ENCODE data around the gene AKAP10. TPM values are rescaled to one million over a fixed set of nuclear protein-coding genes. Genes with fewer than 3 reads are reported as not detected.
"Not testable (repeated sequence)": the region's sequence is repeated elsewhere in the genome, so short reads cannot be mapped to it uniquely, and the experiment has no call there.

AKAP10 gene
- total RNA-seq, 2 experiments from 2014 or later = 43.0 to 43.9 TPM

DNA sequence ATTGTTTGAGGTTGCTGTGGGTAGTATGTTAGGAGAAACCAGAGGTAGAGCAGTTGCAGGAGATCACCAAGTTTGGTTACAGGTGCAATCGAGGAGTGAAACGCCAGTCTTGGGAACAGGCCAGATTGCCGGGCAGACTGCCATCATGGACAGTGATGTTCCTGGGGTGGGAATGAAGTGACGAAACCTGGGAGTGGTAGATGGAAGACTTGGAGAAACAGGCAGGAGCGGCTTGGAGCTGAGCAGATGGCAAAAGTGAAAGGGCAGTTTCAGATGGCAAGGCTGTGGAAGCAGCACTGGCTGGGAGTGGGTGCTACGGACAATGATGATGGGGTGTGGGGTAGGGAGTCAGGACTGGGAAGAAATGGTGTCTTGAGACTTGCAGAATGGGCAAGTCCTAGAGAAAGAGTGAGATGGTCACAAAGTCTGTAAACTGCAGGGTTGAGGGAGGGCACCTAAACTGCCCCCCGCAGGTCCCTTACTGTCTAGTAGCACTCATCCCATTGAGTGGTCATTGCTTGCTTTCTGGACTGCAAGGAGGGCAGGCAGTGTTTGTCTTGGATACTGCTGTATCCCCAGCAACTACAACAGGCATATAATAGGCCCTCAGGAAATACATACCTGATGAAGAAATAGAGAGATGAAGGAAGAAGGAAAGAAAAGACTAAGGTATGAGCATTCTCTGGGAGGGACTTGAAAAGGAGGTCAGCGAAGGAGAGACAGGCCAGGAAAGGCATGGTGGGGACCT is 80.4 kb downstream of the AKAP10 start:
- Mint-ChIP-seq H3K27me3 (no peaks in the 10 kb centered on the region), H3K27ac (no peak overlapping the region), H3K4me1 (no peaks in the 10 kb centered on the region), H3K36me3 (ENCODE audit: low read depth) (peaks cover 10% of the 10 kb centered on the region), H3K4me3 (no peak overlapping the region), H3K9me3 (no peaks in the 10 kb centered on the region)
- ChIA-PET CTCF (no interaction called here), POLR2A (no interaction called here)
- no peak for DNase-seq

DNA sequence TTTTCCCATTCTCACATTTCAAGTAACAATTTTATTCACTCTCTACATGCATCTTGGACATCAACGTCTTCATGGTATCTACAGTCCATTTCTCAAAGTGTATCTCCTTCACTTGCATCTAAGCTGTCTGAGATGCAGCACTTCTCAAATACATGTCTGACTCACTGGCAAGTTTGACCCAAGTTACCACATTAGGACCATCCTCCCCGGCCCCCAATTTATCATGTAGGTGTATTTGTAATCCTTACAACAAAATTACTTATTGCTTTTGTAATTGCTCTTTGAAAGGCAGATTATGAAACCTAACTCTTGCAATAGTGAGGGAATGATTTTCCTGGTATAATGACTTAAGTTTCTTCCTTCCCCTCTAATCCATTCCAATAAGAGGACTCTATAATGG is 80.9 kb downstream of the AKAP10 start:
- no peak for DNase-seq
- H3K4me3 Mint-ChIP-seq = no peak overlapping the region
- POLR2A ChIA-PET = interaction anchor here (1.2 kb wide), 1 partner anchor 29 kb away, joined by 3 read pairs; the partner anchor contains the start of gene ULK2
- H3K36me3 Mint-ChIP-seq (ENCODE audit: low read depth) = peaks cover 10% of the 10 kb centered on the region
- H3K9me3 Mint-ChIP-seq = no peaks in the 10 kb centered on the region
- no peaks in the 10 kb centered on the region for H3K4me1 Mint-ChIP-seq
- no peak overlapping the region for H3K27ac Mint-ChIP-seq
- H3K27me3 Mint-ChIP-seq = no peaks in the 10 kb centered on the region
- CTCF ChIA-PET = no interaction called here

DNA sequence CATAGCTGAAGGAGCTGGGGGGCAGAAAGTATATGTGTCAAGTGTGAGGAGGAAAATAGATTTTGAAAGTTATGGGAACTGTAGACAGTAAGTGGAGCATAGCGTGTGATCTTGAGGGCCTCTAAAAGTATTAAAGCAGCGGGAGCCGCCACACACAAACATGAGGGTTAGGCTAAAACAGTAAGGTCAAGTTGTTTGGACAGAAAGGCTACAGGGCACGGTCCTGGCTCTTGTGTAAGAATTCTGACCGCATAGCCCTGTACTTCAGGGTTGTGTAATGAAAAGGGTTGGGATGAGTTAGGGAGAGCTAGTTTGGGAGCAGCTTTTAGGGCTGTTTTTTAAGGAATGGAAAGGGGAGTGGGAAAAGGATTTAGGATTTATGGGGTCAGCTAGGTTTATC is 87.1 kb downstream of the AKAP10 start:
- H3K9me3 Mint-ChIP-seq; DNase-seq; H3K4me3 Mint-ChIP-seq; CTCF ChIA-PET; H3K4me1 Mint-ChIP-seq; H3K27ac Mint-ChIP-seq; H3K36me3 Mint-ChIP-seq (ENCODE audit: low read depth); POLR2A ChIA-PET; H3K27me3 Mint-ChIP-seq: not testable (repeated sequence)

DNA sequence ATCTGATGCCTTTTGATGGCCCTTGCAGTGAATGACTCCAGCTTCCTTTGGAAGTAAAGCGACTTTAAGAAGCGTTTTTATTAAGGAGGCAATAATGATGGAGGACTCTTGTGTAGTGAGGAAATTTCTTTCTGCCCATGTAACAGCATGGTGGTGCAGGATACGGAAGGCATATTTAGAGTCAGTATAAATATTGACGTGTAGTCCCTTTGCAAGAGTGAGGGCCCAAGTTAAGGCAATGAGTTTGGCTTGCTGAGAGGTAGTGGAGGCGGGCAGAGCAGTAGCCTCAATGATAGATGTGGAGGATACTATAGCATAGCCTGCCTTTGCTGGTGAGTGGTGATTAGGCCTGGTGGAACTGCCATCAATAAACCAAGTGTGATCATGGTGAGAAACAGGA is 87.6 kb downstream of the AKAP10 start:
- H3K4me3 Mint-ChIP-seq; H3K4me1 Mint-ChIP-seq; H3K9me3 Mint-ChIP-seq; H3K27me3 Mint-ChIP-seq; H3K36me3 Mint-ChIP-seq (ENCODE audit: low read depth); CTCF ChIA-PET; DNase-seq; POLR2A ChIA-PET; H3K27ac Mint-ChIP-seq: not testable (repeated sequence)

DNA sequence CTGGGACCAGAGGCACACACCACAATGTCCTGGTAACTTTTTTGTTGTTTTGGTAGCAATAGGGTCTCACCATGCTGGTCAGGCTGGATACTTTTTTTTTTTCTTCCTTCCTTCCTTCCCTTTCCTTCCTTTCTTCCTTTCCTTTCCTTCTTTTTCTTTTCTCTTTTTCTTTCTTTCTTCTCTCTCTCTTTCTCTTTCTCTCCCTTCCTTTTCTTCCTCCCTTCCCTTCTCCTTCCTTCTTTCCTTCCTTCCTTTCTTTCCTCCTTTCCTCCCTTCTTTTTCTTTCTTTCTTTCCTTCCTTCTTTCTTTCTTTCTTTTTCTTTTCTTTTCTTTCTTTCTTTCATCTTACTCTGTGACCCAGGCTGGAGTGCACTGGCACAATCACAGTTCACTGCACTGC is 91.5 kb downstream of the AKAP10 start:
- DNase-seq = no peak
- Mint-ChIP-seq H3K9me3 (no peaks in the 10 kb centered on the region), H3K27me3 (no peaks in the 10 kb centered on the region), H3K4me3 (no peak overlapping the region), H3K27ac (no peak overlapping the region), H3K36me3 (ENCODE audit: low read depth) (no peaks in the 10 kb centered on the region), H3K4me1 (peaks cover 4% of the 10 kb centered on the region)
- ChIA-PET CTCF (no interaction called here), POLR2A (no interaction called here)

DNA sequence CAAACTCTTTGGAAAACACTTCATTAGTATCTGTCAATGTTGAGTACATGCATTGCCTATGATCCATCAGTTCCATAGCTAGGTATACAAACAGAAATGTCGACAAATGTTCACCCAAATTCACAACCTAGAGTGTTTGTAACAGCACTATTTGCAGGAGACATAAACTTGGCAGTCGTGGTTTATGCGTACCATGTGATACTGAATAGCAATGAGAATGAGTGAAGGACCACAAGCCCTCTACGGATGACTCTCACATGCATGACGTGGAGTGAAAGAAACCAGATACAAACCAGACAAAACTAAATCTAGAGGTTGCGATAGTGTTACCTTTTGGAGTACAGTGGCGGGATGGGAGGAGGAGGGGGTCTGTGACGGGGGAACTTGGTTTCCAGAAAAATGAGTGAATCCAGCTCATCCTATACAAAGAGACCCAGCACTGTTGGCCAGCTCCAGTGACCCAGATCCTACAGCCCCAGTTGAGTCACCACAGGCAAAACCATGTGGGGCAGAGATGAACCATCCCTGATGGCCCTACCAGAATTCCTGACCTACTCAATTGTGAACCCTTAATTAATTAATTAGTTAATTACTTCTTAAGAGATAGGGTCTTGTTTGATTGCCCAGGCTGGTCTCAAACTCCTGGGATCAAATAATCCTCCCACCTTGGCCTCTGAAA is 94.0 kb downstream of the AKAP10 start:
- Mint-ChIP-seq H3K9me3 (no peaks in the 10 kb centered on the region), H3K27me3 (peaks cover 2% of the 10 kb centered on the region), H3K27ac (no peak overlapping the region), H3K4me3 (no peak overlapping the region), H3K36me3 (ENCODE audit: low read depth) (no peaks in the 10 kb centered on the region), H3K4me1 (peaks cover 6% of the 10 kb centered on the region)
- DNase-seq = no peak
- ChIA-PET CTCF (no interaction called here), POLR2A (no interaction called here)

DNA sequence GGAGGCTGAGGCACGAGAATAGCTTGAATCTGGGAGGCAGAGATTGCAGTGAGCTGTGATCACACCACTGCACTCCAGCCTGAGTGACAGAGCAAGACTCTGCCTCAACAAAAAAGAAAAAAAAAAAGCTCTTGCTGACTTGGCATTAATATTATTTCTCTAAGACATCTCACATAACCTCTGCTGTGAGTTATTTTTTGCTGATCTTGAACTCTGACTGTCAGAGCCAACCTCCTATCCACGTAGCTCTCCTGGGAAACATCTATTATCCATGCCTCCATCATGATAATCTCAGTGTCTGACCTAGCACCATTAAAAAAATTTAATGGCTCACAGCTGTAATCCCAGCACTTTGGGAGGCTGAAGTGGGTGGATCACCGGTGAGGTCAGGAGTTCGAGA is 97.2 kb downstream of the AKAP10 start:
- DNase-seq = no peak
- no peak overlapping the region for H3K4me3 Mint-ChIP-seq
- H3K27me3 Mint-ChIP-seq = peaks cover 2% of the 10 kb centered on the region
- H3K4me1 Mint-ChIP-seq = peaks cover 31% of the 10 kb centered on the region
- no peaks in the 10 kb centered on the region for H3K36me3 Mint-ChIP-seq (ENCODE audit: low read depth)
- H3K9me3 Mint-ChIP-seq = no peaks in the 10 kb centered on the region
- ChIA-PET POLR2A (interaction anchor here (1.6 kb wide), 1 partner anchor 13 kb away, joined by 6 read pairs; the partner anchor contains the start of gene ULK2), CTCF (interaction anchor here (0.7 to 1.0 kb wide), 2 partner anchors 12 to 19 kb away, joined by 3 read pairs; no protein-coding TSS in a partner anchor)
- H3K27ac Mint-ChIP-seq = no peak overlapping the region

DNA sequence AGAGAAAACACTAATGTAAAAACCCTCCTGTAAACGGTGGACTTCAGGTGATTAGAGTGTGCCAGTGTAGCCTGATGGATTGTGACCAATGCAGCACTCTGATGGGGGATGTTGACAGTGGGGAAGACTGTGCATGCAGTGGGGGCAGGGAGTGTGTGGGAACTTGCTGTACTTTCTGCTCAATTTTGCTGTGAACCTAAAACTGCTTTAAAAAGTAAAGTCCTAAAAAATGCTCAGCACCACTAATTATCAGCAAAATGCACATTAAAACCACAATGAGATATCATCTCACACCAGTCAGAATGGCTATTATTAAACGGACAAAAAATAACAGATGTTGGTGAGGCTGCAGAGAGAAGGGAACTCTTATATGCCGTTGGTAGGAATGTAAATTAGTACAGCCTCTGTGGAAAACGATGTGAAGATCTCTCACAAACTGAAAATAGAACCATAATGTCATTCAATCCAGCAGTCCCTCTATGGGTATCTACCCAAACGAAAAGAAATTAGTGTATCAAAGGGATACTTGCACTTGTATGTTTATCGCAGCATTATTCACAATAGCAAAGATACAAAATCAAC is 100.2 kb downstream of the AKAP10 start:
- H3K27me3 Mint-ChIP-seq = peaks cover 2% of the 10 kb centered on the region
- DNase-seq = no peak
- CTCF ChIA-PET = interaction anchor here (0.6 to 1.3 kb wide), 2 partner anchors 10 to 11 kb away, joined by 3 to 4 read pairs; partner anchors contain the start of gene ULK2
- POLR2A ChIA-PET = interaction anchor here (1.2 to 2.1 kb wide), 5 partner anchors 10 to 500 kb away, joined by 3 to 20 read pairs (median 7); partner anchors contain the start of genes AKAP10, MAPK7 and ULK2
- no peaks in the 10 kb centered on the region for H3K9me3 Mint-ChIP-seq
- H3K4me1 Mint-ChIP-seq = peaks cover 32% of the 10 kb centered on the region
- H3K27ac Mint-ChIP-seq = peak overlapping the region; percentile 80
- H3K36me3 Mint-ChIP-seq (ENCODE audit: low read depth) = no peaks in the 10 kb centered on the region
- no peak overlapping the region for H3K4me3 Mint-ChIP-seq

DNA sequence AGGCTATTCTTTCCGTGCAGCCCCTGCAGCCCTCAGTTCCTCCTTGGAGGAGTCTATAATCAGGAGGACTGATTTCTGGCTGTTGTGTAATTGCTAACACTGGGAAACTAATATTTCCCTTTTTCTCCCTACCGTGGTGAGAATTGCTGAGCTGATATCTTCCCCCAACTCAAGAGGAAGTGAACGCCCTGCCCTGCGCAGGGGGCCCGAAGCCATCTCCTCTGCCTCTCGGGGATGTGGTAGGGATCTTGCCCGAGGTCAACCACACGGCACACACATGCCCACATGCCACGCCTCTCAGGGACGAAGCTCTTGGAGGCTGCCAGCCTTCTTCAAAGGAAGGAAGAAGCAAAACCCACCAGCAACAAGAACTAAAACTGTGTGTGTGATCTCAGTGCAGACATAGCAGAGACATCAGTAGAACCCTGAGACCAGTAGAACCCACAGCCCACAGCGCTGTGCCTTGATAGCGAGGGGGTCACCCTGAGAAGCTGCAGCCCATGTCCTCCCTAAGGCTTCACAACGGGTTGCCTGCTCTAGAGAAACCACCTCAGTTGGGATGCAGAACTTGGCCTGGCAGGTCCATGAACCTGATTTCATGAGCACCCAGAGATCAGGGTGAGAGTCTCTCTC is 101.0 kb downstream of the AKAP10 start:
- peak overlapping the region; percentile 18 for H3K4me3 Mint-ChIP-seq
- H3K36me3 Mint-ChIP-seq (ENCODE audit: low read depth) = no peaks in the 10 kb centered on the region
- no peaks in the 10 kb centered on the region for H3K9me3 Mint-ChIP-seq
- peaks cover 2% of the 10 kb centered on the region for H3K27me3 Mint-ChIP-seq
- peak; percentile 81 for DNase-seq
- peak overlapping the region; percentile 80 for H3K27ac Mint-ChIP-seq
- peaks cover 32% of the 10 kb centered on the region for H3K4me1 Mint-ChIP-seq
- CTCF ChIA-PET = interaction anchor here (0.6 to 1.3 kb wide), 2 partner anchors 9 to 10 kb away, joined by 3 to 4 read pairs; partner anchors contain the start of gene ULK2
- POLR2A ChIA-PET = interaction anchor here (1.1 to 2.1 kb wide), 7 partner anchors 9 to 499 kb away, joined by 3 to 20 read pairs (median 4); partner anchors contain the start of genes AKAP10, MAPK7 and ULK2

DNA sequence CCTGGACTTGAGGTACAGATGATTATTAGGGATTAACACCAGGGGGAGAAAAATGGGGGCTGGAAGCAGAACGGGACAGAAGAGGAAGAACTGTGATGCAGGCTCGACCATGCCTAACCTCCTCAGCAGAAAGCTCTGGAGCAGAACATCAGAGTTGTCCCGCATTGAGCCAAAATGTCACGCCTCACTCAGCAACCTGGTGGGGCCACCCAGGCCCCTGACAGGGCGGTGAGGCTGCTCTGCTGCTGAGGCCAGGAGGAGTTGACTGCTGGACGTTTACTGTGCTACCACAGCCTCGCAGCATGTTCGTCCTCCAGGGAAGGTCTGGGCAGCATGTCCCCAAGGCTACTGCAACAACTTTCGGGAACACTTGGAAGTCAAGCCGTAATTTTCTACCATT is 103.4 kb downstream of the AKAP10 start:
- Mint-ChIP-seq H3K4me1 (peaks cover 32% of the 10 kb centered on the region), H3K27me3 (peaks cover under 1% of the 10 kb centered on the region)
- POLR2A ChIA-PET = no interaction called here

DNA sequence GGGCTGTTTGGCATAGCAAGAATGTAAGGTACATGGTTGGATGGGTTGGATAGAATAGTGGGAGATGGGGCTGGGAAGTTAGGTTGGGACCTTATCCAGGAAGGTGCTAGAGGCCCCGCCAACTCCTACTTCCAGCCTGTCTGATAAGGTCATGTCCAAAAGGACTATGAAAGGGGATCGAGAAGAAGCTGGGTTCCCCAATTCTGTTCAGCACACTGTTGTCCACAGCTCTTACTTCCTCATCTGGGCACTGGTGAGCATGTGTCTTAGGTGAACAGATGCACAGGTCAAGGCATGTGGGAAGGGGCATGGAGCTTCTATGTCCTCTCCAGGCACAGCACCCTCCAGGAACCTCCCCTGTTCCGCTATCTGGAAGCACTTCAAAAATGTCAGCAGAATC is 104.3 kb downstream of the AKAP10 start:
- DNase-seq = no peak
- POLR2A ChIA-PET = no interaction called here
- no peak overlapping the region for H3K27ac Mint-ChIP-seq
- H3K4me3 Mint-ChIP-seq = no peak overlapping the region
- H3K27me3 Mint-ChIP-seq = no peaks in the 10 kb centered on the region
- H3K4me1 Mint-ChIP-seq = peaks cover 32% of the 10 kb centered on the region
- CTCF ChIA-PET = no interaction called here
- no peaks in the 10 kb centered on the region for H3K9me3 Mint-ChIP-seq
- H3K36me3 Mint-ChIP-seq (ENCODE audit: low read depth) = no peaks in the 10 kb centered on the region

More for the DNA sequence above, 103.4 kb downstream of the AKAP10 start:
- CTCF ChIA-PET = no interaction called here
- Mint-ChIP-seq H3K27ac (no peak overlapping the region), H3K36me3 (ENCODE audit: low read depth) (no peaks in the 10 kb centered on the region), H3K9me3 (no peaks in the 10 kb centered on the region), H3K4me3 (no peak overlapping the region)
- no peak for DNase-seq

DNA sequence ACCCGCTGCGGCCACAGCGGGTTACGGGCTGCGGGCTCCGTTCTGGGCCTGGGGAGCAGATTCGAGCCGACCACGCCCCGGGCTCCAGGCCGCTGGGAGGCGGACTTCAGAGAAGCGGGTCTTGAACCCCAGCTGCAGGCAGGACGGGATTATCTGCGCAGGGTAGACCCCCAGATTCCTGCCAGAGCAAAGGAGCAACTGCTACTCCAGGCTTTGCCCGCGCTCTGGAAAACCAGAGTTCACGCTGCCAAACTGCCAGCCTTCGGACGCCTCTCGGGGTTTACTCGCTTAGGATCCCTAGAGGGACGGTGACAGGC is 109.6 kb downstream of the AKAP10 start:
- H3K27ac Mint-ChIP-seq = no peak overlapping the region
- peaks cover 17% of the 10 kb centered on the region for H3K4me1 Mint-ChIP-seq
- no peaks in the 10 kb centered on the region for H3K9me3 Mint-ChIP-seq
- H3K27me3 Mint-ChIP-seq = no peaks in the 10 kb centered on the region
- ChIA-PET POLR2A (interaction anchor here (0.8 to 3.0 kb wide), 12 partner anchors 8 to 490 kb away, joined by 3 to 25 read pairs (median 3); partner anchors contain the start of genes AKAP10 and MAPK7), CTCF (interaction anchor here (1.1 to 1.7 kb wide), 4 partner anchors 9 to 71 kb away, joined by 3 to 4 read pairs (median 3); no protein-coding TSS in a partner anchor)
- peak overlapping the region; percentile 51 for H3K4me3 Mint-ChIP-seq
- DNase-seq = no peak
- peaks cover 9% of the 10 kb centered on the region for H3K36me3 Mint-ChIP-seq (ENCODE audit: low read depth)

Measured in activated CD4-positive, alpha-beta memory T cell treated with anti-CD3 and anti-CD28 coated beads, Interleukin-2, amount 10 ng/mL, durations not matched to agents 7 days and 5 days (primary cell).